Type B pancreatic cell (in vitro differentiated cells): ENCODE data around the gene CALML6. TPM values are rescaled to one million over a fixed set of nuclear protein-coding genes. Genes with fewer than 3 reads are reported as not detected.

Source experiments
- DNase-seq: peaks from one replicate; pipeline ENCODE4 v3.0.0; 2021; ENCODE audit warnings: mixed read lengths; ENCODE audit not compliant: unreplicated experiment; ENCODE audit errors: extremely low spot score
- H3K27ac Mint-ChIP-seq: 2 replicates; pipeline ENCODE4 v1.8.0; 2021; ENCODE audit warnings: mild to moderate bottlenecking, mixed read lengths
- H3K27me3 Mint-ChIP-seq: 2 replicates; pipeline ENCODE4 v1.8.0; 2021; ENCODE audit warnings: mixed read lengths
- H3K36me3 Mint-ChIP-seq: 2 replicates; pipeline ENCODE4 v1.8.0; 2021; ENCODE audit warnings: mixed read lengths
- H3K4me1 Mint-ChIP-seq: one replicate; pipeline ENCODE4 v1.8.0; 2021; ENCODE audit warnings: mixed read lengths; ENCODE audit not compliant: unreplicated experiment
- H3K4me3 Mint-ChIP-seq: 2 replicates; pipeline ENCODE4 v1.8.0; 2021; ENCODE audit warnings: mild to moderate bottlenecking, mixed read lengths
- H3K9me3 Mint-ChIP-seq: 2 replicates; pipeline ENCODE4 v1.8.0; 2021; ENCODE audit warnings: mixed read lengths
- total RNA-seq: library from RNA; stranded (reverse); gene quantifications from 2 replicates; pipeline ENCODE4 v1.2.1, GENCODE V29; 2021; ENCODE audit warnings: low replicate concordance
- TF ChIP-seq, protein P1 (sequence below): fragments of 200-600 bp; sonication (generic); conservative IDR thresholded peaks from 2 replicates; pipeline ENCODE4 v1.5.0; 2021; ENCODE audit warnings: antibody characterized with exemption, mild to moderate bottlenecking

The CALML6 gene
- total RNA-seq, 1 donor from 2014 or later = 0.65 TPM

DNA sequence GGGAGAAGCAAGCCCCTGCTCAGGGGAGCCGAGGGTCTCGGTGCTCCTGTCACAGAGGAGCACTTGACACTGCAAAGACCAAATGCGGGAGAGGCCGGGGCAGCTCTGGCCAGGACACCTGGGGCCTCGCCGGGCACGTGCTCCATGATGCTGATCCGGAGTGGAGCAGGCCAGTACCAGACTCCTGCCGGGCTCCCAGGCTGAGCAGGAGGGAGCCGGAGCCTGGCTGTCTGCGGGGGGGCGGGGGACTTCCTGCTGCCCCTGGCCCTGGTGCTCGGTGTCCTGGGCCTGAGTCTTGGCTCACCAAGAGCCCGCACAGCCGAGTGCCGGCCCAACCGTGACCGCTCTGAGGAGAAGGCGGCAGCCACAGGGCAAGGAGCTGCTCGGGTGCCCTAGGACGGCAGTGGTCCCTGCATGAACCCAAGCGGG, 42.5 kb downstream of the CALML6 start:
- Mint-ChIP-seq H3K4me1 (peaks cover 9% of the 10 kb centered on the region), H3K9me3 (no peaks in the 10 kb centered on the region), H3K36me3 (no peaks in the 10 kb centered on the region), H3K4me3 (no peak overlapping the region), H3K27me3 (peaks cover 13% of the 10 kb centered on the region), H3K27ac (no peak overlapping the region)
- DNase-seq = no peak
- TF ChIP-seq, protein P1, sequence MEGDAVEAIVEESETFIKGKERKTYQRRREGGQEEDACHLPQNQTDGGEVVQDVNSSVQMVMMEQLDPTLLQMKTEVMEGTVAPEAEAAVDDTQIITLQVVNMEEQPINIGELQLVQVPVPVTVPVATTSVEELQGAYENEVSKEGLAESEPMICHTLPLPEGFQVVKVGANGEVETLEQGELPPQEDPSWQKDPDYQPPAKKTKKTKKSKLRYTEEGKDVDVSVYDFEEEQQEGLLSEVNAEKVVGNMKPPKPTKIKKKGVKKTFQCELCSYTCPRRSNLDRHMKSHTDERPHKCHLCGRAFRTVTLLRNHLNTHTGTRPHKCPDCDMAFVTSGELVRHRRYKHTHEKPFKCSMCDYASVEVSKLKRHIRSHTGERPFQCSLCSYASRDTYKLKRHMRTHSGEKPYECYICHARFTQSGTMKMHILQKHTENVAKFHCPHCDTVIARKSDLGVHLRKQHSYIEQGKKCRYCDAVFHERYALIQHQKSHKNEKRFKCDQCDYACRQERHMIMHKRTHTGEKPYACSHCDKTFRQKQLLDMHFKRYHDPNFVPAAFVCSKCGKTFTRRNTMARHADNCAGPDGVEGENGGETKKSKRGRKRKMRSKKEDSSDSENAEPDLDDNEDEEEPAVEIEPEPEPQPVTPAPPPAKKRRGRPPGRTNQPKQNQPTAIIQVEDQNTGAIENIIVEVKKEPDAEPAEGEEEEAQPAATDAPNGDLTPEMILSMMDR = no peak

DNA sequence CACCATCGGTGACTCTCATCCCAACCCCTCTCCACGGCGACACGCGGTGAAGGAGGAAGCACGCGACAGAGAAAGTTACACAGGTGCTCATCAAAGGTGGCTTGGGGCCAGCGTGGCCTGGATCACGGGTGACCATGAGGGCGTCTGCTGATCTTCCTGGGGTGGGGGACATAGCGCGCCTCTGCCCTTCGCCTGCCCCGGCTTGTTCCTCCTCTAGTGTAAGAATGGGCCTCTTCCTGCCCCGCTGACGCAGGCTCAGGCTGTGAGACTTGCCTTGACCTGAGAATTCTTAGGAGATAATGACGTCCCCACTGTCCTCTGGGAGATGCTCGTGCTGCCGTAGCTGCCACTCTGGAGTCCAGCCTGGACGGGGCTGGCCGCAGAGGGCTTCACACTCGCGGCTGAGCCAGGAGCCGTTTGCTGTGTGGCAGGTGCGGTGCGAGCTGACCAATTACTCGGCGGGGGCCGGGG, 43.0 kb downstream of the CALML6 start:
- no peak for DNase-seq
- TF ChIP-seq, protein P1 = no peak
- Mint-ChIP-seq H3K27ac (no peak overlapping the region), H3K4me3 (no peak overlapping the region), H3K9me3 (no peaks in the 10 kb centered on the region), H3K27me3 (peaks cover 16% of the 10 kb centered on the region), H3K4me1 (peaks cover 9% of the 10 kb centered on the region), H3K36me3 (no peaks in the 10 kb centered on the region)

DNA sequence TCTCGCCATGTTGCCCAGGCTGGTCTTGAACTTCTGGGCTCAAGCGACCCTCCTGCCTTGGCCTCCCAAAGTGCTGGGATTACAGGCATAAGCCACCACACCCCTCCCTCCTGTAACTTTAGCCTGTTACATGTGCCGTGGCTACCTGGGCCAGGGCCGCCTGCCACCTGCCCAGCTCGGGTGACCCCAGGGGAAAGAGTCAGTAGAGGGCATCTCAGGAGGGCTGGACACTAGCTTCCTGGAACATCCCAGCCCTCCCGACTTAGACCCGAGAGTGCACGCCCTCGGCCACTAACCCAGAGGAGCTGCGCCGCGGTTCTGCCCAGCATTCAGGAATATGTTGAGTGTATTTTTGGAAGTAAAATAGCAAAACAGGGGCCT, 44.4 kb downstream of the CALML6 start:
- no peaks in the 10 kb centered on the region for H3K9me3 Mint-ChIP-seq
- H3K4me1 Mint-ChIP-seq = peaks cover 9% of the 10 kb centered on the region
- no peak overlapping the region for H3K27ac Mint-ChIP-seq
- H3K4me3 Mint-ChIP-seq = no peak overlapping the region
- no peak for DNase-seq
- TF ChIP-seq, protein P1 = no peak
- H3K27me3 Mint-ChIP-seq = peaks cover 16% of the 10 kb centered on the region
- no peaks in the 10 kb centered on the region for H3K36me3 Mint-ChIP-seq

DNA sequence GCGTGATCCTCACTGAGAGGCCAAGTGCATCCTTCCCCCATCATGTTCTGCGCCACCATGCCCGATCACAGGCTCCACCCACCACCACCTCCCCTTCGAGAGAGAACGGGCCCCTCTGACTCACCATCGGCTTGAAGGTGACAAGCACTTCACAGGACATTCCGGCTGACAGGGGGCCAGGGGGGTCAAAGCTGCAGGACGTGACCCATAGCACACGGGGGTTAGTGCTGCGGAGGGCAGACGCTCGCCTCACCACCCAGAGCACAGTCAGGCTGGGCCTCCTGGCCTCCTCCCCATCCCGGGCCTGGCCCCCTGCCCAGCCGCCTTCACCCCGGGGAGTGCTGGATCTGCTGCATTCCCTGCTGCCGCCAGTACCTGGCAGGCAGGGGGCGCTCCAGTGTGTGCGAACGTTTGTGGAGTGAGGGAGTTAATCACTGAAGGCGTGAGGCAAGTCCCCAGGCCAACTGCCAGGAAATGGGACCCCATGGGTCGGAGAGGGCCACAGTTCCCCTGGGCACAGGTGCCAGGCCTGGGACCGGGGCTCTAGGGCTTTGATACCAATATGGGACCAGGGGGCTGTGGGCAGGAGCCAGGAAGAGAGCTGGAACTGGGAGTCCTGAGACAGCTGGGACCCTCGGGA, 44.9 kb downstream of the CALML6 start:
- Mint-ChIP-seq H3K27ac (no peak overlapping the region), H3K36me3 (no peaks in the 10 kb centered on the region), H3K4me1 (peaks cover 9% of the 10 kb centered on the region), H3K4me3 (no peak overlapping the region), H3K9me3 (no peaks in the 10 kb centered on the region), H3K27me3 (peaks cover 16% of the 10 kb centered on the region)
- TF ChIP-seq, protein P1 = peak; percentile 89
- no peak for DNase-seq

DNA sequence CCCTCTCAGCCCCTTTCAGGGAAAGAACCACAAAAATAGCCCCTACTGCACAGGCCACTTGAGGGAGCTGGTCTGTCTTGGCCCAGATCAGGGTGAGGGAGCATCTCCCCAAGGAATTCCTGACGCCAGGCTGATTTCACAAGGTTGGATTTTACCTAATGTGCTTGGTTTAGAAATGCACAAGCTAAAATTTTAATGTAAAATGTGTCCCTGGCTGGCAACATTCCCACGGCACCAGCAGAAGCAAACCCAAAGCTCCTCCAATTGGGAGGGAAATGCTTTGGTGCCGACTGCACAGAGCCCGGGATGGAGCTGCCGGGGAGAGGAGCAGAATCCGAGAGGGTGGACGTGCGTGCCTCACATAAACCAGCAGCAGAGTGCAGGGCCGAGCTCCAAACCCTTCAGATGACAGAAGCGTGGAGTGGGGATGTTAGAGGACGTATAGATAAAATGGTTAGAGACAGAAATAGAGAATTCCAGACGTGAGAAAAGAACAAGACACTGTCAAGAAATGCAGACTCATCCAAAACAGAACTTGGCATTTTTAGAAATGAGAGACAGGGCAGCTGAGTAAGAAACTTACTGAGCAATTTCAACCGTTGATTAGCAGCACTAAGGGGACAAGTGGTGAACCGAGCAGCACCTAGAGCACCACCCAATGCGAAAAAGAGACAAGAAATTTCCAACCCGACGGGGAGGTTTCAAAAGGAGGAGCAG, 45.6 kb downstream of the CALML6 start:
- no peaks in the 10 kb centered on the region for H3K36me3 Mint-ChIP-seq
- TF ChIP-seq, protein P1 = no peak
- no peak for DNase-seq
- H3K4me3 Mint-ChIP-seq = no peak overlapping the region
- peaks cover 9% of the 10 kb centered on the region for H3K4me1 Mint-ChIP-seq
- no peaks in the 10 kb centered on the region for H3K9me3 Mint-ChIP-seq
- H3K27me3 Mint-ChIP-seq = peaks cover 16% of the 10 kb centered on the region
- no peak overlapping the region for H3K27ac Mint-ChIP-seq
